SH-SY5Y (cell line): ENCODE measurements around the gene CYP26A1.

Source experiments
- GATA2 ChIP-seq: IDR thresholded peaks from 2 replicates; pipeline ENCODE4 v1.6.1; 2011; ENCODE audit warnings: mild to moderate bottlenecking, low read depth, low read length
- GATA3 ChIP-seq: IDR thresholded peaks from 2 replicates; pipeline ENCODE4 v1.6.1; 2011; ENCODE audit warnings: low read depth, mild to moderate bottlenecking, low read length, moderate library complexity

GRCh38 chr10:93065675-93066543, 7.8 kb upstream of the CYP26A1 start:
- no peak for TF ChIP-seq GATA2
- TF ChIP-seq GATA3: no peak
